Uterus (tissue), 4 donors: ENCODE data around the gene S100A7. TPM values are rescaled to one million over a fixed set of nuclear protein-coding genes. Genes with fewer than 3 reads are reported as not detected.
"Not testable (repeated sequence)": the region's sequence is repeated elsewhere in the genome, so short reads cannot be mapped to it uniquely, and the experiment has no call there.

ENCODE experiments used
- DNase-seq, 2 donors: peaks; one replicate each; pipeline ENCODE4 v3.0.0-alpha.2; 2019 to 2020
- H3K27ac ChIP-seq, 2 donors: fragments of 200-600 bp; sonication (generic); 1 replicate in 1 of 2; 2 replicates in 1 of 2; pipeline ENCODE4 v1.5.1; 2016 to 2018
- H3K27me3 ChIP-seq, 2 donors: fragments of 200-600 bp; sonication (generic); one replicate each; pipeline ENCODE4 v1.5.1; 2018 to 2019; ENCODE audit warnings: control low read depth in 1 of 2
- H3K36me3 ChIP-seq, 2 donors: fragments of 200-600 bp; sonication (generic); one replicate each; pipeline ENCODE4 v1.5.1; 2019; ENCODE audit warnings: control low read depth in 1 of 2
- H3K4me1 ChIP-seq, 2 donors: fragments of 200-600 bp; sonication (generic); one replicate each; pipeline ENCODE4 v1.5.1; 2018 to 2019; ENCODE audit warnings: control low read depth in 1 of 2
- H3K4me3 ChIP-seq, 2 donors: fragments of 200-600 bp; sonication (generic); 1 replicate in 1 of 2; 2 replicates in 1 of 2; pipeline ENCODE4 v1.5.1; 2018 to 2019; ENCODE audit warnings: mild to moderate bottlenecking in 1 of 2
- H3K9me3 ChIP-seq, 2 donors: fragments of 200-600 bp; sonication (generic); one replicate each; pipeline ENCODE4 v1.5.1; 2019; ENCODE audit warnings: control low read depth in 1 of 2
- CTCF ChIP-seq, 4 experiments: fragments of 200-600 bp in 2 of 4; fragments of 450-650 bp in 2 of 4; sonication (generic) in 2 of 4; IDR thresholded peaks; one replicate each; pipeline ENCODE4 v1.5.1; 2016 to 2019; ENCODE audit warnings: antibody characterized with exemption in 4 of 4, mild to moderate bottlenecking in 2 of 4, moderate library complexity in 1 of 4
- POLR2A ChIP-seq, 2 donors: fragments of 450-650 bp; IDR thresholded peaks; one replicate each; pipeline ENCODE4 v1.6.1; 2016; ENCODE audit warnings: antibody characterized with exemption in 2 of 2, mild to moderate bottlenecking in 1 of 2, moderate library complexity in 1 of 2
- intact Hi-C: fragments of 100-400 bp; cut with DNase I; formaldehyde crosslinking; loops from one replicate; pipeline ENCODE4 v1.15.1; 2023; ENCODE audit warnings: low total_unique reads
- total RNA-seq, 4 donors: library from RNA; depleted of rRNA in 3 of 4; stranded (reverse); fragments of >200 nt in 3 of 4; gene quantifications; one replicate each; pipeline versions ENCODE4 v1.1.0 to v1.2.4, GENCODE V29; 2014 to 2023
- donor health status: DM: yes; HTN: yes; CAD: no.

S100A7 gene
- total RNA-seq, 4 donors from 2014 or later, result 3.5 TPM; not detected in 3

GRCh38 chr1:153417136-153417888 lies 43.1 kb downstream of the S100A7 start:
- TF ChIP-seq POLR2A (IDR thresholded peaks at IDR 0.05) (no peak), CTCF (IDR thresholded peaks at IDR 0.05) (no peak)
- Histone ChIP-seq H3K9me3 (no peaks in the 10 kb centered on the region), H3K36me3 (no peaks in the 10 kb centered on the region), H3K4me1 (no peaks in the 10 kb centered on the region), H3K27ac (no peak overlapping the region), H3K4me3 (no peak overlapping the region), H3K27me3 (no peaks in the 10 kb centered on the region)
- intact Hi-C loops, result no loop called here
- DNase-seq, result no peak

DNA sequence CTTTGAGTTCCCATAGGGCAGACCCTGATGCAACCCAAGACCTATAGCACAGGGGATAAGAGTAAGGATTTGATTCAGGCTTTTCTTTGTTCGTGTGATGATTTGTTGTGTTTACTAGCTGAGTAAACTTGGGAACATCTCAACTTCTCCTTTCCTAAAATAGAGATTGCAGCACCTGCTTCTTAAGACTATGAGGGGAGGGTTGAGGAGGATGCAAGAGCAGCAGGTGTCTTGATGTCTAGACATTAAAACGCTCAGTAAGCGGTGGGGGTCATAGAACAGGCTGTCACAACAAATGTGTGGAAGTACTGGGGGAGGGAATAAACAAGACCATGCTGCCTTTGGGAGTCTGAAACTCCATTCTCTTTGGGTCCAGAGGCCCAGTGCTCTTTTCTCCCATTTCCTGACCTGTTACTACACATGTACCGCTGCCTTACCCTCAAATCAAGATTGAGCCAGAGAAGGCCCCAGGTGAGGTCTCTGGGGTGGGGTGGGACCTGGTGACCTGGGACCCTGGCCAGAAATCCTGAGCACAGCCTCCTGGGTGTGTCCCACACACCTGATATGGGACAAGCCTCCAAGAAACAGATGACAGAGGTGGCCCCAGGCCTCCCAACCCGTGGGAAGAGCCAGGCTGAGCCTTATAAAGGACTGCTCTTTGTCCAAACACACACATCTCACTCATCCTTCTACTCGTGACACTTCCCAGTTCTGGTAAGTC lies 44.4 kb downstream of the S100A7 start, which contains the start of gene S100A7A:
S100A7A (plus strand) TSS at position 671 of the 721 bp plus-strand sequence. CDS start 1,563 bp downstream, outside the sequence.
- TF ChIP-seq POLR2A (IDR thresholded peaks at IDR 0.05), result no peak
- no peak for TF ChIP-seq CTCF (IDR thresholded peaks at IDR 0.05)
- no peak for DNase-seq
- Histone ChIP-seq H3K36me3 (no peaks in the 10 kb centered on the region), H3K27me3 (no peaks in the 10 kb centered on the region), H3K4me1 (no peaks in the 10 kb centered on the region), H3K27ac (no peak within 1 kb of the TSS), H3K4me3 (no peak within 1 kb of the TSS), H3K9me3 (no peaks in the 10 kb centered on the region)
- intact Hi-C loops, result no loop called here

- H3K27ac ChIP-seq, intact Hi-C loops, H3K4me1 ChIP-seq, DNase-seq, H3K4me3 ChIP-seq, H3K27me3 ChIP-seq, H3K36me3 ChIP-seq, H3K9me3 ChIP-seq: not testable (repeated sequence)
Observed at GRCh38 chr1:153413961-153414360, 46.5 kb downstream of the S100A7 start.

Other genes starting within 250 kb of the S100A7 start
- gene PRR9, start 243.1 kb downstream of the S100A7 start, total RNA-seq, result not detected
- not detected for gene LORICRIN, start 201.0 kb downstream of the S100A7 start, total RNA-seq
- not detected for gene PGLYRP3, start 147.7 kb downstream of the S100A7 start, total RNA-seq
- not detected for gene PGLYRP4, start 111.8 kb downstream of the S100A7 start, total RNA-seq
- 100 to 1,000 TPM in 1 of 4 donors, 10 to 100 TPM in 3; 33.4 to 175 (median 54.0) TPM for gene S100A9, start 102.8 kb downstream of the S100A7 start, total RNA-seq
- 1 to 10 TPM in 2 of 4 donors, not detected in 2; 2.6 to 3.2 TPM for gene S100A12, start 85.0 kb downstream of the S100A7 start, total RNA-seq
- gene S100A8, start 69.6 kb downstream of the S100A7 start, total RNA-seq, result 10 to 100 TPM in 2 of 4 donors, 1 to 10 TPM in 1, not detected in 1; 5.4 to 25.2 (median 24.7) TPM
- not detected for gene S100A7A, start 44.1 kb downstream of the S100A7 start, total RNA-seq
- gene S100A6, start 75.3 kb upstream of the S100A7 start, total RNA-seq, result 100 to 1,000 TPM in 3 of 4 donors, 10 to 100 TPM in 1; 55.5 to 729 (median 448) TPM
- gene S100A5, start 80.3 kb upstream of the S100A7 start, total RNA-seq, result not detected
- gene S100A4, start 85.2 kb upstream of the S100A7 start, total RNA-seq, result 100 to 1,000 TPM in 3 of 4 donors, 10 to 100 TPM in 1; 58.9 to 226 (median 155) TPM
- 1 to 10 TPM in 2 of 4 donors, not detected in 2; 1.2 to 3.7 TPM for gene S100A3, start 88.6 kb upstream of the S100A7 start, total RNA-seq
- 1 to 10 TPM in 2 of 4 donors, not detected in 2; 2.1 to 2.7 TPM for gene S100A2, start 105.2 kb upstream of the S100A7 start, total RNA-seq
- 100 to 1,000 TPM in 1 of 4 donors, 10 to 100 TPM in 3; 57.4 to 122 (median 72.1) TPM for gene S100A16, start 152.5 kb upstream of the S100A7 start, total RNA-seq
- gene S100A14, start 155.7 kb upstream of the S100A7 start, total RNA-seq, result 1 to 10 TPM in 1 of 4 donors, under 1 TPM in 1, not detected in 2; 0.29 to 6.2 TPM
- 100 to 1,000 TPM in 2 of 4 donors, 10 to 100 TPM in 2; 25.9 to 269 (median 126) TPM for gene S100A13, start 166.9 kb upstream of the S100A7 start, total RNA-seq
- 1 to 10 TPM in 1 of 4 donors, not detected in 3; 3.8 TPM for gene S100A1, start 167.8 kb upstream of the S100A7 start, total RNA-seq
- gene CHTOP, start 173.4 kb upstream of the S100A7 start, total RNA-seq, result 10 to 100 TPM; 43.8 to 91.0 (median 70.8) TPM
- 100 to 1,000 TPM in 1 of 4 donors, 10 to 100 TPM in 3; 35.5 to 101 (median 71.3) TPM for gene SNAPIN, start 198.1 kb upstream of the S100A7 start, total RNA-seq
- gene ILF2, start 210.3 kb upstream of the S100A7 start, total RNA-seq, result 100 to 1,000 TPM in 3 of 4 donors, 10 to 100 TPM in 1; 82.7 to 252 (median 111) TPM
- gene NPR1, start 218.0 kb upstream of the S100A7 start, total RNA-seq, result 10 to 100 TPM; 34.1 to 74.0 (median 50.8) TPM